Ovary (tissue), 3 donors: Measurements from ENCODE around the gene BCAR3.

Experiments
- CTCF ChIP-seq, 3 donors: fragments of 450-650 bp in 2 of 3; fragments of 200-600 bp in 1 of 3; IDR thresholded peaks; one replicate each; pipeline versions ENCODE4 v1.5.1 to v1.8.0; 2016 to 2022; ENCODE audit warnings: antibody characterized with exemption in 3 of 3, mild to moderate bottlenecking in 1 of 3
- EP300 ChIP-seq: sonication (generic); formaldehyde crosslinking; IDR thresholded peaks from one replicate; pipeline ENCODE4 v1.6.1; 2017; ENCODE audit warnings: antibody characterized with exemption
- POLR2A ChIP-seq: fragments of 450-650 bp; IDR thresholded peaks from one replicate; pipeline ENCODE4 v1.6.1; 2017; ENCODE audit warnings: antibody characterized with exemption, mild to moderate bottlenecking, moderate library complexity
- donor health status: DM: no; HTN: no; CAD: no.

- TF ChIP-seq EP300 (no peak), CTCF (IDR thresholded peaks at IDR 0.05) (no peak), POLR2A (no peak)
Observed at GRCh38 chr1:93662481-93663207, 19.0 kb downstream of the BCAR3 start.
